HuH-7 (cell line): ENCODE results near the gene ACSL4.
"Not testable (repeated sequence)": the region's sequence is repeated elsewhere in the genome, so short reads cannot be mapped to it uniquely, and the experiment has no call there.

Source experiments
- DNase-seq: peaks from one replicate; pipeline ENCODE4 v3.0.0; 2011; ENCODE audit warnings: low spot score

The ACSL4 gene

GRCh38 chrX:109728173-109728535 lies 4.9 kb downstream of the ACSL4 start:
- no peak for DNase-seq

- not testable (repeated sequence) for DNase-seq
Measured at GRCh38 chrX:109724971-109725370, 8.1 kb downstream of the ACSL4 start.

DNA sequence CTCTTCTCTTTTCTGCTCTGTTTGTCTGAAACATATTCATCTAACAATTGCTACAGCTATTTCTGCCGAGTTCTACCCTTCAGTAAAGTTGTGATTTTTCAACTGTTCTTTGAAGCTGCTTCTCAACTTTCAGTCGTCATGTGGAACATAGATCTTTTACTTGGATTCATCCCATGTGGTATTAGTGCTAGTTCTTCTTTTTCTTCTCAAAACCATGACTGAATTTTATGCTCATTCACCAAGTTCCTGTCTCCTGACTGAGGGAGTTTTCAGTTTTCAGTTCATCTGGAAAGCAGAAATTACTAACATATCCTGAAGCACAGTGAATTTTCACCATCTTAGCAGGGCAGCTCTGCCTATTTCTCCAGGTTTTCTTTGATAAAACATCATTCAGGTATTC lies 12.1 kb downstream of the ACSL4 start:
- no peak for DNase-seq

- DNase-seq = no peak
Measured at GRCh38 chrX:109719264-109719663, 13.8 kb downstream of the ACSL4 start.

GRCh38 chrX:109716431-109717028 lies 16.5 kb downstream of the ACSL4 start:
- no peak for DNase-seq

GRCh38 chrX:109714340-109714958 lies 18.6 kb downstream of the ACSL4 start:
- no peak for DNase-seq

DNA sequence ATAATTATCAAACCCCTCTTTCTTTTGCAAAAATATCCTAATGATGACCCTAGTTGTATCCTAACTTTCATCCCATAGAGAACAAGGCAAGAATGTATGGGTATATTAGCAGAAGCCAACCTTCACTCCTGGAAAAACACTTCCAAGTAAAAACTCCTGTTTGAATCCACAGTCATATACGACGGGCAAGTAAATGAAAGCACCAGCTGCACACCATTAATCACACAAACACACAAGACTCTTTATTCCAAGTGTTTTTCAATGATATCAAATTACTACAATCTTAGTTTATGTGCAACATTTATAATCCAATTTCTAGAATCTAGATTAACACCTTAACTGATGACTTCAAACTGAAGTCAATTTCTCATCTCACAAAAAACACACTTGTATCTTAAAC lies 22.9 kb downstream of the ACSL4 start:
- DNase-seq = no peak

- DNase-seq = peak; percentile 6
Measured at GRCh38 chrX:109709129-109709631, 23.9 kb downstream of the ACSL4 start.

- DNase-seq = no peak
Measured at GRCh38 chrX:109707720-109708119, 25.3 kb downstream of the ACSL4 start.

DNA sequence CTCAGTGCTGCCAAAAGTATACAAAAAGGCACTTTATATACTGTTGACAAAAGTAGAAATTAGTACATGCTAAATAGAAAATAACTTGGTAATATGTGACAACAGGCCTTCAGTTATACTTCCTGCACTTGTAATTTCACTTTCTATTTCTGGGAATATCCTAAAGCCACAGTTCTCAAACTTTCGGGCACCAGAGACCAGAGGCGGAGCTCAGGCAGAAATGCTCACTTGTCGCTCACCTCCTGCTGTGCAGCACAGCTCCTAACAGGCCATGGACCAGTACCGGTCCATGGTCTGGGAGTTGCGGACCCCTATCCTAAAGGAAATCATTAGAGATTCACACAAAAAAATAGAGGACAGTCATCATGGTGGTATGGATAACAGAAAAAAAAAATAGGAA lies 25.7 kb downstream of the ACSL4 start:
- no peak for DNase-seq

GRCh38 chrX:109704563-109704962 lies 28.5 kb downstream of the ACSL4 start:
- no peak for DNase-seq

DNA sequence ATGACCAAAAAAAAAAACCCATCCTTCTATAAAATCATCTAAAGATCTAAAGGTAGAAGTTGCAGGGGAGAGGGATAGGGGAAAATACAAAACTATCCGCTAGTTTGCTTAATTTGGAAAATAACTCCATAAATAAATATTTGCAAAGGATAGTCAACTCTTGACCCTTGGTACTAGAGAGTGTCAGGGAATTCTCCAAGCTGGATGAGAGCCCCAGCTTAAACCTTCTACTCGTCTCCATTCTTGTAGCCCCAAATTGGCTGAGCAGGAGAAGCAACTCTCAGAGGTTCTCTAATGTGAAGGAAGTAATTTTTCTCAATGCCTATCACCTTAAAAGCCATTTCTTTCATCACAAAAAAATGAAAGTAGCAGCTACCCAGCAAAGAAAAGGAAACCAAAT lies 35.2 kb downstream of the ACSL4 start:
- DNase-seq = no peak

DNA sequence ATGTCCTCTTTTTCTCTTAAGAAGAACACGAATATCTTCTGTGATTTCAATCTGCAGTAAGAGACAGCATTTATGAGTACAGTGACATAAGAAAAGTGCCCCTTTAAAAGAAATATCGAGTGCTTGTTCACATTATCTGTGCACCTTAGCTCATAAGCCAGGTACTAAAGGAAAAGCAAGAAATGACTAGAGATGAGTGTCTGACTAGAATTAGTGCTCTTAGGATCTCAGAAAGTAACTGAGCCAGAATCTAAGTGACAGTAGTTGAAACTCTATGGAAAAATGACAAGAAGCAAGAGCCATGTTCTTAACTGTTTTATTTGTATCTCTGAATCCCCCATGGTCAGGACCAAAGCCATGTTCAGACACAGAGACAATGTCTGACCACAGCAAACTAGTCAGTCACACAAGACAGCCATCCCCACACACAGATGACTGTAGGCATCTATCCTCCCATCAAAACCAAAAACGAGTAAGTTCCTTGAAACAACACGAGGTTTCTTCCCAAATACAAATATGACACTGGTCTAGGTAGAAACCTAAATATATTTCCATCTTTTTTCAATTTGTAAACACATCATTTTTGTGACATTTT lies 36.8 kb downstream of the ACSL4 start:
- no peak for DNase-seq

DNA sequence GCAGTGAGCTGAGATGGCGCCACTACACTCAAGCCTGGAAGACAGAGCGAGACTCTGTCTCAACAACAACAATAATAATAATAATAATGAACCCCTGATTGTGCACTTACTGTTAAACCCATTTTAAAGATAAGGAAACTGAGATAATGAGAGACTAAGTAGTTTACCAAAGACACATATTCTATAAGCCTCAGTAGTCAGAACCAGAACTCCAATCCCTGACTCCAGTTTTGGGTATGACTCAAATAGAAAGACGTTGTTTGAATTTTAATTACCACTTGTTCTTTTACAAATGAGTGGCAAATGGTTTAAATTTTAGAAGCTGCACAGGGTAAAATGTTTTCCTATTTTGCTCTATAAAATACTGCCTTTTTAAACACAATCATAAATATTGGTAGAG lies 37.4 kb downstream of the ACSL4 start:
- DNase-seq = no peak

GRCh38 chrX:109691752-109692151 lies 41.3 kb downstream of the ACSL4 start:
- DNase-seq = no peak

- no peak for DNase-seq
Measured at GRCh38 chrX:109691277-109691676, 41.8 kb downstream of the ACSL4 start.

DNA sequence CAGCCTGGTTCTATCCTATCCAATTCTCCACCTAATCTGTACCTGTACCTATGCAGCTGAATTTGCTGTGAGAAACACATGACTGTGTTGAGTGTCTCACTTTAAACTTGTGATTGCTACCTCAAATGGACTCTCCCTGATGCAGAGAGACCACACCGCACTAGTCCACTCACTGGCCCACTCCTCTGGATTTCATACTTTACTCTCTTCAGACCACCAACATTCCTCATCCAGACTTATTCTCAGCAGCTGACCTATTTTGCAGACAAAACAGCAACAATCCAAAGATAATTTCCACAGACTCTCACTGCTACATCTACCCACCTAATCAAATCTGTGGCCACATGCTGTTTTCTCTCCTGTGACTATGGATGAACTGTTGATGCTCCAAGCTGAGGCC lies 45.2 kb downstream of the ACSL4 start:
- no peak for DNase-seq

DNA sequence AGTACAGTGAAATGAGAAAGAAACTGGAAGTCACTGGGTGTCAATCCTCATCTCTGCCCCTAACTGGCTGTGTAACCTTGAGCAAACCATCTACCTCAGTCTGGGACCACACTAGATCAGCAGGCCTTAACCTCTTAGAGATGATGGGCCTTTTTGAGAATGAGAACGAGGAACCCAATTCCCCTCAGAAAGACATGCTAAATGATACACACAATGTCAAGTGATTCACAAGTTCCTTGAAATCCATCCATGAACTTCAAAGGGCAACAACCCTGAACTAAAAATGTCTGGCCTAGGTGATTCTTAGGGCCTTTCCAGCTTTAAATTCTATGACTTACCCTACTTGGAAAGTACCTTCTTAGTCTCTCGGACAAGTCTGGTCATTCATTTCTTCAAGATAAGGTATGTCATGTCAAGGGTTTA lies 47.4 kb downstream of the ACSL4 start:
- no peak for DNase-seq

- DNase-seq = no peak
Measured at GRCh38 chrX:109684136-109684535, 48.9 kb downstream of the ACSL4 start.

DNA sequence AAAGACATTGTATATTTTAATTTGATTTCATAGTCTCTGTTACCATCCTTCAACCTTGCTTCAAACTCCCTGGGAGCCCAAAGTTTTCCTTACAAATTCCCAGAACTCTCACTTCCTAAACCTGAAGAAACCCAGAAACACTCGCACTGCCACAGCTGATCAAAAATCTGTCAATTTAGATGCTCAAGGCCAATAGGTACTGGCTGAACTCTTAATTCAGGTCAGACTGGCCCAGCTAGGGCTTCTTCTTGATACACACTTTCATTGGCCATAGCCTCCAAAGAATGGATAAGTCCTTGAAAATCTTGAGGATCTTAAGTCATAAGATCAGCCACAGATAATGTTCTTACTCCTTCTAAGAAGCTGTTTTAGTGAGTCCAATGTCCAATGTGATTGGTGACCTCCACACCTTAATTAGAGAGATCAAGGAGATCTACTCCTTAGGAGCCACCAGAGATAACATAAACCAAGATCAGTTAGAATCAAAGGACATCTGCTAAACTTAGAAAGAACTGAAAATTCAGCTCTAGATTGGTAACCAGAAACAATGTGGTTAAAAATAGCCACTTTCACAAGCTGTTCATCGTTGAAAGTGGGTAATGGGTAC lies 51.5 kb downstream of the ACSL4 start:
- DNase-seq = no peak

- no peak for DNase-seq
Measured at GRCh38 chrX:109679820-109680219, 53.2 kb downstream of the ACSL4 start.

DNA sequence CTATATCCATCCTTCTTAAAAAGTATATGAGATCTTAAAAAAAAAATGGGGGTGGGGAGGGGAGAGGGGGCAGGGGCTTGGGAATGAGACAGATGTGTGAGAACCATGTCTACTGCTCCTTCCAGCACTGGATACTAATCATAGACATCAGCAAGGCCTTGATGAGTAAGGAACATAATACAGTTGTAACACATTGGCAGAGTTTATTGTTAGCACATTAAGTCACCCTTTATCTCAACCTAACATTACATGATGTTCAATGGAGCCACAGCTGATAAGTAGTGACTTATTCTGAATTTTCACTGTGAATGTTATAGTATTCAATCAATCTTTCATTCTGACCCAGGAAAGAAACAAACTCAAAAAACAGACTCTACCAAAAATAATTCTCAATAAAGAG lies 60.8 kb downstream of the ACSL4 start:
- DNase-seq = no peak

DNA sequence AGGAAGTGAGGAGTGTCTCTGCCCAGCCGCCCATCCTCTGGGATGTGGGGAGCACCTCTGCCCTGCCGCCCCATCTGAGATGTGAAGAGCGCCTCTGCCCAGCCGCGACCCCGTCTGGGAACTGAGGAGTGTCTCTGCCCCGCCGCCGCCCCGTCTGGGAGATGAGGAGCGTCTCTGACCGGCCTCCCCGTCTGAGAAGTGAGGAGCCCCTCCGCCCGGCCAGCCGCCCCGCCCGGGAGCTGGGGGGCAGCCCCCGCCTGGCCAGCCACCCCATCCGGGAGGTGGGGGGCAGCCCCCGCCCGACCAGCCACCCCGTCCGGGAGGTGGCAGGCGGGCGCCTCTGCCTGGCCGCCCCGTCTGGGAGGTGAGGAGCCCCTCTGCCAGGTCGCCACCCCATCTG lies 61.9 kb downstream of the ACSL4 start:
- not testable (repeated sequence) for DNase-seq
